Loucy (cell line): Measurements from ENCODE around the gene PCGF1.

ENCODE experiments used
- H2AFZ ChIP-seq: fragments of 200-600 bp; sonication (generic); 2 replicates; pipeline ENCODE4 v1.6.0; 2016; ENCODE audit warnings: antibody characterized with exemption, mild to moderate bottlenecking, low read length, moderate library complexity
- H3F3A ChIP-seq: fragments of 200-600 bp; 2 replicates; pipeline ENCODE4 v1.6.0; 2016; ENCODE audit warnings: antibody characterized with exemption, low read depth, mild to moderate bottlenecking
- H3K27me3 ChIP-seq: fragments of 200-600 bp; sonication (generic); 2 replicates; pipeline ENCODE4 v1.6.1; 2014; ENCODE audit warnings: low read length, mild to moderate bottlenecking; ENCODE audit not compliant: insufficient read depth, poor library complexity, severe bottlenecking
- H3K36me3 ChIP-seq: fragments of 200-600 bp; sonication (generic); 2 replicates; pipeline ENCODE4 v1.6.1; 2016; ENCODE audit warnings: low read length; ENCODE audit not compliant: insufficient read depth
- H3K4me1 ChIP-seq: fragments of 200-600 bp; sonication (generic); 2 replicates; pipeline ENCODE4 v1.5.1; 2014; ENCODE audit warnings: low read length, mild to moderate bottlenecking; ENCODE audit not compliant: insufficient read depth, poor library complexity, severe bottlenecking
- H3K4me2 ChIP-seq: fragments of 200-600 bp; sonication (generic); 2 replicates; pipeline ENCODE4 v1.6.0; 2014; ENCODE audit warnings: antibody characterized with exemption, low read length, low read depth, mild to moderate bottlenecking; ENCODE audit not compliant: poor library complexity, severe bottlenecking
- H3K4me3 ChIP-seq: fragments of 200-600 bp; sonication (generic); 2 replicates; pipeline ENCODE4 v1.5.1; 2014; ENCODE audit warnings: low read length, mild to moderate bottlenecking, mixed read lengths; ENCODE audit not compliant: poor library complexity, severe bottlenecking
- H3K79me2 ChIP-seq: fragments of 200-600 bp; sonication (generic); 2 replicates; pipeline ENCODE4 v1.6.1; 2014; ENCODE audit warnings: low read length; ENCODE audit not compliant: insufficient read depth
- H3K9ac ChIP-seq: fragments of 200-600 bp; sonication (generic); 2 replicates; pipeline ENCODE4 v1.6.0; 2014; ENCODE audit warnings: mild to moderate bottlenecking, low read depth, low read length, moderate library complexity; ENCODE audit not compliant: poor library complexity, severe bottlenecking
- H3K9me2 ChIP-seq: fragments of 200-600 bp; sonication (generic); replicated peaks from 2 replicates; pipeline ENCODE4 v1.6.1; 2016; ENCODE audit warnings: low read depth, low read length, mixed read lengths
- H3K9me3 ChIP-seq: fragments of 200-600 bp; sonication (generic); 2 replicates; pipeline ENCODE4 v1.6.1; 2014; ENCODE audit warnings: mild to moderate bottlenecking, antibody characterized with exemption, low read length, low read depth; ENCODE audit not compliant: insufficient read depth
- H4K20me1 ChIP-seq: fragments of 200-600 bp; sonication (generic); 2 replicates; pipeline ENCODE4 v1.6.0; 2014; ENCODE audit warnings: antibody characterized with exemption, low read length, mild to moderate bottlenecking; ENCODE audit not compliant: insufficient read depth, poor library complexity, severe bottlenecking
- EZH2phosphoT487 ChIP-seq: fragments of 200-600 bp; IDR thresholded peaks from 2 replicates; pipeline ENCODE4 v1.6.1; 2018; ENCODE audit warnings: antibody characterized with exemption, mild to moderate bottlenecking, moderate library complexity, borderline replicate concordance
- TF ChIP-seq, protein P1 (sequence below): fragments of 200-600 bp; sonication (generic); conservative IDR thresholded peaks from 2 replicates; pipeline ENCODE4 v1.5.1; 2014; ENCODE audit warnings: mild to moderate bottlenecking, antibody characterized with exemption, low read length

The PCGF1 gene

DNA sequence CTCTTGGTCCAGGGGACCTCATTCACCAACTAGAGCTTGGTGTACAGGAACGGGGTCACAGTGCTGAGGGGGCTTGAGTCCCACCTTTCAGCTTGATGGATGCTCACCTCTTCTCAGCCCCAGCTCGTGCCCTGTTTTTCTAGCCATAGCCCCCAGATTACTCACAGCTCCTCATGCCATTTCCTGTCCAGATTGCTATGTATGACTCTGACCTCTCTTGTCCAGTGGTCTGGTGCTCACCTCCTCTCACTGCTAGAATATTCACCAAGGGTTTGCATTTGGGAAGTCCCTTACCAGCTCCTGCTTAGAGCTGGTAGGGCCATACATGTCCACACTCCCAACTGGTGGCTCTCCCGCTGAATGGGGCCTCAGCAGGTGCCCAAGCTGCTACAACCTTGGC, 13.9 kb downstream of the PCGF1 start:
- no peaks in the 10 kb centered on the region for H3K4me1 ChIP-seq
- H3K4me2 ChIP-seq = no peak overlapping the region
- H4K20me1 ChIP-seq = no peaks in the 10 kb centered on the region
- no peak overlapping the region for H3K9ac ChIP-seq
- no peak overlapping the region for H3K4me3 ChIP-seq
- no peaks in the 10 kb centered on the region for H3K9me3 ChIP-seq
- H3K27me3 ChIP-seq = no peaks in the 10 kb centered on the region
- no peak overlapping the region for H2AFZ ChIP-seq
- TF ChIP-seq, protein P1, sequence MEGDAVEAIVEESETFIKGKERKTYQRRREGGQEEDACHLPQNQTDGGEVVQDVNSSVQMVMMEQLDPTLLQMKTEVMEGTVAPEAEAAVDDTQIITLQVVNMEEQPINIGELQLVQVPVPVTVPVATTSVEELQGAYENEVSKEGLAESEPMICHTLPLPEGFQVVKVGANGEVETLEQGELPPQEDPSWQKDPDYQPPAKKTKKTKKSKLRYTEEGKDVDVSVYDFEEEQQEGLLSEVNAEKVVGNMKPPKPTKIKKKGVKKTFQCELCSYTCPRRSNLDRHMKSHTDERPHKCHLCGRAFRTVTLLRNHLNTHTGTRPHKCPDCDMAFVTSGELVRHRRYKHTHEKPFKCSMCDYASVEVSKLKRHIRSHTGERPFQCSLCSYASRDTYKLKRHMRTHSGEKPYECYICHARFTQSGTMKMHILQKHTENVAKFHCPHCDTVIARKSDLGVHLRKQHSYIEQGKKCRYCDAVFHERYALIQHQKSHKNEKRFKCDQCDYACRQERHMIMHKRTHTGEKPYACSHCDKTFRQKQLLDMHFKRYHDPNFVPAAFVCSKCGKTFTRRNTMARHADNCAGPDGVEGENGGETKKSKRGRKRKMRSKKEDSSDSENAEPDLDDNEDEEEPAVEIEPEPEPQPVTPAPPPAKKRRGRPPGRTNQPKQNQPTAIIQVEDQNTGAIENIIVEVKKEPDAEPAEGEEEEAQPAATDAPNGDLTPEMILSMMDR = no peak
- no peak for TF ChIP-seq EZH2phosphoT487
- no peaks in the 10 kb centered on the region for H3K79me2 ChIP-seq
- no peaks in the 10 kb centered on the region for H3F3A ChIP-seq
- H3K36me3 ChIP-seq = peaks cover 40% of the 10 kb centered on the region; the same call in 1 of the 2 replicates
- H3K9me2 ChIP-seq = no peaks in the 10 kb centered on the region

DNA sequence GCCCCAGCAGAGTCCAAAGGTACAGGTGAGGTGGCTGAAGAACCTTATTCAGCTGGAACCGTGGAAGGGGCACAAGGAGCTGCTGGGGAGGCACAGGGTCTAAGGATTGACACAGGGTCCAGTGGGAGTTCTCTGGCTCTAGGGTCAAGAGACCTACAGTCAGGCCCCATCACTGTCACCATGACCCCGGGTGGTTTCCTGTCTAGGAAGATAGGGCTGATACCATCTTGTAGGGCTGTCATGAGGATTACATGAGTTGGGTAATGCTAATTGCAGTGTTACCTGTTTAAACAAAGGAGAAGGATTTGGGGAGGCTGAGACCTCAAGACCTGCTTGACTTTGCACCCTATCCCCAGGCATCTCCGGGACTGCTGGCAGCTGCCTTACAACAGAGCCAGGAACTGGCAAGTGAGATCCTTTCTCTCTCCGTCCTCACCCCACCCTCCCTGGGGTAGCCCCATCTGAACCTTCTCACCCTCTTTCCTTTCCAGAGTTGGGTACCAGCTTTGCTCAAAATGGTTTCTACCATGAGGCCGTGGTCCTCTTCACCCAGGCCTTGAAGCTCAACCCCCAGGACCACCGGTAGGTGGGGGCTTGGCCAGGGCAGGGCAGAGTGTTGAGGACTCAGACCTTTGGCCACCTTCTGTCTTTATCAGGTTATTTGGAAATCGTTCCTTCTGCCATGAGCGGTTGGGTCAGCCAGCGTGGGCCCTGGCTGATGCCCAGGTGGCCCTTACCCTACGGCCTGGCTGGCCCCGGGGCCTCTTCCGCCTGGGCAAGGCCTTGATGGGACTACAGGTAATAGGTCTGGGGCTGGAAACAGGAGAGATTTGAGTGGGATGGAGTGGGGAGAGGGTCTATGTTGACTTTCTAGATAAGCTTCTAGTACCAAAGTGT, 15.6 kb downstream of the PCGF1 start:
- H3K4me2 ChIP-seq = no peak overlapping the region
- H3K9ac ChIP-seq = no peak overlapping the region
- no peak overlapping the region for H2AFZ ChIP-seq
- TF ChIP-seq, protein P1 = no peak
- no peak for TF ChIP-seq EZH2phosphoT487
- no peak overlapping the region for H3K4me3 ChIP-seq
- no peaks in the 10 kb centered on the region for H3K79me2 ChIP-seq
- no peaks in the 10 kb centered on the region for H3K4me1 ChIP-seq
- H3K9me2 ChIP-seq = no peaks in the 10 kb centered on the region
- no peaks in the 10 kb centered on the region for H4K20me1 ChIP-seq
- H3K27me3 ChIP-seq = no peaks in the 10 kb centered on the region
- no peaks in the 10 kb centered on the region for H3K9me3 ChIP-seq
- peaks cover 40% of the 10 kb centered on the region; the same call in 1 of the 2 replicates for H3K36me3 ChIP-seq
- H3F3A ChIP-seq = no peaks in the 10 kb centered on the region

DNA sequence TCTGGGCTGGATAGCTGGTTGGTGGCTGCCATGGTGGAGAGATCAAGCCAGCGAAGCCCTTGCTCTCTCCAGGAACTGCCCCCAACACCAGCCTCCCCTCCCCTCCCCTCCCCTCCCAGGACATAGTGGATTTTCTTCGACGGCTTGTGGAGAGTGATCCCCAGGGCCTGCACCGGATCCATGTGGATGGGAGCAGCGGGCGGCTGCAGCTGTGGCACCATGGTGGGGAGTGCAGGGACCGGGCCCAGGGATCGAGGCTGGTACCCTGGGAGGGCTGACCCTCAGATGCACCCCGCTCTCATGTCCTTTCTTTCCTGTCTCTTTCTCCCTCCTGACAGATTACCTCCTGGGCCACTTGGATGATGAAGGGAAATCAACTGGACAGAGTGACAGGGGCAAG, 17.6 kb downstream of the PCGF1 start:
- Histone ChIP-seq H3F3A (no peaks in the 10 kb centered on the region), H3K4me2 (no peak overlapping the region), H3K79me2 (0 out of 2 replicates have a peak, but pooled peaks cover 5% of the 10 kb centered on the region), H3K4me1 (no peaks in the 10 kb centered on the region), H3K9me2 (no peaks in the 10 kb centered on the region), H3K9me3 (no peaks in the 10 kb centered on the region), H3K36me3 (peaks cover 40% of the 10 kb centered on the region; the same call in 1 of the 2 replicates), H3K4me3 (no peak overlapping the region), H2AFZ (no peak overlapping the region), H4K20me1 (no peaks in the 10 kb centered on the region), H3K9ac (no peak overlapping the region), H3K27me3 (no peaks in the 10 kb centered on the region)
- no peak for TF ChIP-seq EZH2phosphoT487
- TF ChIP-seq, protein P1 = no peak
